IPS-18c (cell line): ENCODE results near the gene SPHK1.
"Not testable (repeated sequence)": the region's sequence is repeated elsewhere in the genome, so short reads cannot be mapped to it uniquely, and the experiment has no call there.

Experiments
- H3K4me3 ChIP-seq: 2 replicates; pipeline ENCODE4 v1.7.0; 2013; ENCODE audit warnings: low read depth, mild to moderate bottlenecking, low read length, moderate library complexity; ENCODE audit not compliant: insufficient read depth
- H3K9me3 ChIP-seq: one replicate; pipeline ENCODE4 v1.6.1; 2013; ENCODE audit warnings: mild to moderate bottlenecking, low read length, moderate library complexity; ENCODE audit not compliant: control insufficient read depth, insufficient read depth

The SPHK1 gene

DNA sequence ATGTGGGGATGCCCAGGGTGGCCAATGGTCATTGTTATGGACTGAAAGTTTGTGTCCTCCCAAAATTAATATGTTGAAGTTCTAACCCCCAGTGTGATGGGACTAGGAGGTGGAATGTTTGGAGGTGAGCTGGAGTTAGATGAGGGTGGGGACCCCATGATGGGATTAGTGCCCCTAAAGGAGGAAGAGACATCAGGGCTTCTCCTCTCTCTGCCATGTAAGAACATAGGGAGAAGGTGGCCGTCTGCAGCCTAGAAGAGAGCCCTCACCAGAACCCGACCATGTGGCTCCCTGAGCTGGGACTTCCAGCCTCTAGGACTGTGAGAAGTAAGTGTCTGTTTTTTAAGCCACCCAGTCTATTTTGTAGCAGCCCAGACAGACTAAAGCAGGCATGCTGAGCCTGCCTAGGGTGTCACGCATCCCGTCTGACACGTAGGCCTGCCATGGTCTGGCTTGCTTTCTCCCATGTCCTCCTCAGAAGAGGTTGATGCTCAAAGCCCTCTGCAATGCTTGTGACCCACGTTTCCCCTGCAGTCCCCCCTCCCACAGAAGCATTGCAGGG, 26.7 kb upstream of the SPHK1 start:
- Histone ChIP-seq H3K9me3 (no peaks in the 10 kb centered on the region), H3K4me3 (no peak overlapping the region)

DNA sequence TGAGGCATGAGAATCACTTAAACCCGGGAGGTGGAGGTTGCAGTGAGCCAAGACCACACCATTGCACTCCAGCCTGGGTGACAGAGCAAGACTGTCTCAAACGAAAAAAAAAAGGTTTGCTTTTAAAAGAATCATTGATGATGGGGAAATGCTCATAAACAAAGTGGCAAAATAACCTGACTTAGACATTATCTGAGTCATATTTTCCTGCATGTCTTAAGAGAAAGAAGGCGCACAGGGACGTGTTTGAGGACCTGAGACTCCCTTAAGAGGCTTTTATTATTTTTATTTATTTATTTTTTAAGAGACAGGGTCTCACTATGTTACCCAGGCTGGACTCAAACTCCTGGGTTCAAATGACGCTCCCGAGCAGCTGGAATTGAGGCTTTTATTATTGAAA, 25.0 kb upstream of the SPHK1 start:
- no peak overlapping the region for H3K4me3 ChIP-seq

DNA sequence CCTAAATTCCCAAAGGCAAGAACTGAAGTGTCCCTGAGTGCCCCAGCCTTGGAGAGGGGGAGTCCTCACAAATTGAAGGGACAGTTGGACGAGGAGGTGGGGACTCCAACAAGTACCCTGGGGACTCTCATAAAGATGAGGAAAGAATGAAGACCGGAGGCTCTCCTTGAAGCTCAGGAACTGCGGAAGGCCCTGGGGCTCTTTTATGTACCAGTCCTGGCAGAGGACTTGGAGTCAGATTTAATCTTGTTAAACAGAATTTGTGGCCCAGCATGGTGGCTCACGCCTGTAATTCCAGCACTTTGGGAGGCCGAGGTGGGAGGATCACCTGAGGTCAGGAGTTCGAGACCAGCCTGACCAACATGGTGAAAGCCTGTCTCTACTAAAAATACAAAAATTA, 24.6 kb upstream of the SPHK1 start:
- H3K9me3 ChIP-seq, H3K4me3 ChIP-seq: not testable (repeated sequence)

More for the DNA sequence above, 25.0 kb upstream of the SPHK1 start:
- no peaks in the 10 kb centered on the region for H3K9me3 ChIP-seq

DNA sequence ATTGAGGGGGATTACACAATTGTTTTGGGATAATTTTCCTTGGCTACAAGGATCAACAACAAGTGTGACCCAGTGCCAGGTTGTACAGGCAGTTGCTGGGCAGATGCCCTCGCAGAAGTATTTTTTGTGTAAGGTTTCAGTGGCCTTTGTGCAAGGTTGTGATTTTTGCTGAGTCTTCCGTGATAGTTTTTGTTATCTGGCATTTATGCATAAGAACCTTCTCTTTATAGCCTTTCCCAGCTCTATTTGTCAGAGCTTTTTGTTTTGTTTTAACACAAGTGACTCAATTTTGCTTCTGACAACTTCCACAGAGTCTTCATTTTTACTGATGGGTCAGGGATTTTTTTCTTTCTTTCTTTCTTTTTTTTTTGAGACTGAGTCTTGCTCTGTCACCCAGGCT, 23.9 kb upstream of the SPHK1 start:
- H3K9me3 ChIP-seq = no peaks in the 10 kb centered on the region
- H3K4me3 ChIP-seq = no peak overlapping the region

DNA sequence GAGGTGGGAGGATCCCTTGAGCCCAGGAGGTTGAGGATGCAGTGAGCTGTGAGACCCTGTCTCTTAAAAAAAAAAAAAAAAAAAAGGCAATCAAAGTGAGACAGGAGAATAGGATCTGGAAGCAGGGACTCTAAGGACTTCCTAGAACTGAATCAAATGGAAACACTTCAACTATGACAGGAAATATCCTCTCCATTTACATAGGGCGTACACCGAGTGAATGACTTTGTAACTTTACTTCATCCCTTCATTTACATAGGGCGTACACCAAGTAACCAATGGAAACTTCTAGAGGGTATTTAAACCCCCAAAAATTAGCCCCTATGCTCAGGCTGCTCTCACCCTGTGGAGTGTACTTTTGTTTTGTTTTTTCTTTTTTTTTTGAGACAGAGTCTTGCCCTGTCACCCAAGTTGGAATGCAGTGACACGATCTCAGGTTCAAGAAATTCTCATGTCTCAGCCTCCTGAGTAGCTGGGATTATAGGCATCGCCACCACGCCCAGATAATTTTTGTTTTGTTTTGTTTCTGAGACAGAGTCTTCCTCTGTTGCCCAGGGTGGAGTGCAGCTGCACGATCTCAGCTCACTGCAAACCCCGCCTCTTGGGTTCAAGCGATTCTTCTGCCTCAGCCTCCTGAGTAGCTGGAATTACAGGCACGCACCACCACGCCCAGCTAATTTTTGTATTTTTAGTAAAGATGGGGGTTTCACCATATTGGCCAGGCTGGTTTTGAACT, 21.1 kb upstream of the SPHK1 start:
- H3K4me3 ChIP-seq = no peak overlapping the region
- H3K9me3 ChIP-seq = no peaks in the 10 kb centered on the region

DNA sequence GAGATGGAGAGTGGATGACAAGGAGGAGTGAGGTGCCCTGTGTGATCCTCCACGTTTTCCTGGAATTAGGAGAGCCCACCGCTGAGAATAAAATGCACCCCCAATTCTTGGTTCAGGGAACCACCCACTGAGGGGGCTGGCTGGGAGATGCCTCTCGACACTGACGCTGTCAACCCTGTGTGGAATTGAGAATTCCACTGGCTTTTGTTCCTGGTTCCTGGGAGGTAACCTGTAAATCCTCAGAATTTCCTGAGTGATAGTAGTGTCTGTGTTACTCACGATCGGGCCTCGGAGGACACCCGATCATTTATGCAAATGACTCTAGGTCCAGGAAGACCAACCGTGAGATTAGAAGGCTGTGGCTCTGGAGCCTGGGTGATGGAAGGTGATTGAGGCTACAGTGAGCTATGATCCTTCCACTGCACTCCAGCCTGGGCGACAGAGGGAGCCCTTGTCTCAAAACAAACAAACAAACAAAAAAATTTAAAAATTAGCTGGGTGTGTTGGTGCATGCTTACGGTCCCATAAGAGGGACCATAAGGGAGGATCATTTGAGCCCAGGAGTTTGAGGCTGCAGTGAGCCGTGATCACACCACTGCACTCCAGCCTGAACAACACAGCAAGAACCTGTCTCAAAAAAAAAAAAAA, 19.0 kb upstream of the SPHK1 start:
- Histone ChIP-seq H3K4me3 (no peak overlapping the region), H3K9me3 (no peaks in the 10 kb centered on the region)

DNA sequence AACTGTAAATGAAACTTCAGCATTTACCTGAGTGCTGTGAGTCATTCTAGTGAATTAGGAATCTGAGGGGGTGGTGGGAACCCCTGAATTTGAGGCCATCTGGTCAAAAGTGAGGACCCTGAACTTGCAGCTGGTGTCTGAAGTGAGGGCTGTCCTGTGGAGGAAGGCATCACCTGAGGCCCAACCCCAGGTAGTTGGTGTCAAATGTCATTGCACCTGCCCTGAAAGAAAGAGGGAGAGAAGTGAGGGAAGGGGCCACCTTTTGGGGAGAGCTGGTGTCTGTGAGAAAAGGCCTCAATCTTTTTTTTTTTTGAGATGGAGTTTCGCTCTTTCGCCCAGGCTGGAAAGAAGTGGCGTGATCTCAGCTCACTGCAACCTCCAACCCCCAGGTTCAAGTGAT, 18.2 kb upstream of the SPHK1 start:
- H3K4me3 ChIP-seq = no peak overlapping the region
- H3K9me3 ChIP-seq = no peaks in the 10 kb centered on the region

DNA sequence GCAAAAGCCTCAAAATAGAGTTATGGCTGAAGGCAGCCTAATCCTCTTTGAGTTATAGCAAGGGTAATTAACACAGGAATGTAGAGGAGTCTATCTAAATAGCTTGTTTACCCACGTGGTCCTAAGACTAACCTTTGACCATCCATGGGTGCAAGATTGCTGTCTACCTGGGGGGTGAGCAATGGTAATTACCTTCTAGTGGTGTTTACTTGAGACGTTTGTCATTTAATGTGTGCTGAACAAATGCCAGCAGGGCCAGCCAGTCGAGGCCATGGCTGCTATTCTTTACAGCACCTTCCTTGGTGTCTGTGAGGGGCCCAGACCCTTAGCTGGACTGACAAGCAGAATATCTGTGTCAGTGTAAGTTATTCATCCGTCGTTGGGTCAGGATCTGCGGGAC, 16.8 kb upstream of the SPHK1 start:
- H3K9me3 ChIP-seq = no peaks in the 10 kb centered on the region

DNA sequence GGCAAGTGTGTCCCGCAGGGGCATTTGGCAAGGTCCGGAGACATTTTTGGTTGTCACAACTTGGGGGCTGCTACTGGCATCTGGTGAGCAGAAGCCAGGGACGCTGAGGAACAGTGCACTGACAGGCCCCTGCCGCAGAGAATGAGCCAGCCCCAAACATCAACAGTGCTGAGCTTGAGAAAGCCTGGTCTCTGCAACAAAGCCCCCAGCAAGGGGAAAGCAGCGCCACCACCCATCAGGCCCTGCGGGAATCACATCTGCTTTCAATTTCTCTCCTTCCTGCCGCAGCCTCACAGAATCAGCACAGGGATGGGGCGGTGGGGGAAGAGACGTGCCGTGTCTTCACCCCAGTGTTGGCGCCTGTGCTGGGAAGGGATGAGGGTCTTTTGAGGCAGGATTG, 15.9 kb upstream of the SPHK1 start:
- no peaks in the 10 kb centered on the region for H3K9me3 ChIP-seq
- no peak overlapping the region for H3K4me3 ChIP-seq

More for the DNA sequence above, 16.8 kb upstream of the SPHK1 start:
- no peak overlapping the region for H3K4me3 ChIP-seq

DNA sequence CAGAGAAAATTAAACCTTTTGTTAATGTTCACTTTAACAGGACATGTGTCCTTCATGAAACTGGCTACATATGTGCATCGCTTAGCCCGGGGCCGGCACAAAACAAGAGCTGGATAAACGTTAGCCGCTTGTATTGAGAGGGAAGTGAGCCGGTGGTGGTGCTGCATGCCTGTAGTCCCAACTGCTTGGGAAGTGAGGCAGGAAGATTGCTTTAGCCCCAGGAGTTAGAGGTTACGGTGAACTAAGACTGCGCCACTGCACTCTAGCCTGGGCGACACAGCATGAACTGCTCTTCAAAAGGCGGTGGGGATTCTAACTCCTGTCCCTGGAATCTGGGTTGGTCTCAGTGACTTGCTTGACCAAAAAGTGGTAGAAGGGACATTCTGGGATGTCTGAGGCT, 15.0 kb upstream of the SPHK1 start:
- H3K4me3 ChIP-seq = no peak overlapping the region
- no peaks in the 10 kb centered on the region for H3K9me3 ChIP-seq

DNA sequence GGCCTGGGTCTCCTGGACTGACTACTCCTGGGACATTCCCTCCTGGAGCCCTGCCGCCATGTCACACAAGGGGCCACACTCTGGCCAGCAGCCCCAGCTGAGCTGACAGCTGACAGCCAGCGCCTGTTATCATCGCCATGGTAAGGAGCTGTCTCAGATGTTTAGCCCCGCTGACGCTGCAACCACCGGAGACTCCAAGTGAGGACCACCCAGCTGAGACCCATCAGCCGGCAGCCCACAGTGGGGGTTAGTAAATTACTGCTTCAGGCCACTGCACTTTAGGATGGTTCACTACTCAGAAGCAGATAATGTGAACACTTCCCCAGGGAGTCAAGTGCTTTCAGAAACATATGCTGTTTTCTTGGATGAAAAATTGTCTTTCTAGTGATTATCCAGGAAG, 14.6 kb upstream of the SPHK1 start:
- Histone ChIP-seq H3K4me3 (no peak overlapping the region), H3K9me3 (no peaks in the 10 kb centered on the region)

DNA sequence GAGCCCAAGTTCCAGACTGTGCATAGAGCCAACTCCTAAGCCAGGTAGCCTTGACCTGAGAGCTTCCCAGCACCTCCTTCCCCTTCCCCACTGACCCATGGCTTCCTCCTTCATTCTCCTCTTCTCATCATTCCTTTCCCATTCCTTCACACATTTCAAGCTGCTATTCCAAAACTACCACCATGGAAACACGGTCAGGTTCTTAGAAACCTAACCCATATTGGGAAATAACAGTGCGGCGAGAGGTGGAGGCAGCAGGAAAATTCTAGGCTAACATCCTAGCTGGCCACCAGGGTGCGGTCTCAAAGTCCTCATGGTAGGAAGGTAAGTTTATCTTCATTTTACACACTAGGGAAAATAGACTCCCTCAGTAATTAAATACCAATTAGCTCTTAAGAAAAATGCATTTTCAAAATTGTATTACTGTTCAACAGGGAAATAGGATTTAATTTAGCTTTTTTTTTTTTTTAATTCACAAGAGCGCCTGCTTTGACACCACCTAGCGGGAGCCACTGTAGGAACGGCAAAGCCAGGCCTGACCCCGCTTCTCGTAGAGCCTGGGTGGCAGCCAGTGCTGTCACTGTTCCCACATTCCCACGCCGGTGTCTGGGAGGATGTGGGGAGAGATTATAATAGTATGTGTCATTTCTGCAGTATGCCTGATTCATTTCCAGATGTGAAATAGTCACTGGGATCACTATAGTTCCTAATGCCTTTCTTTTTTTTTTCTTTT, 14.0 kb upstream of the SPHK1 start:
- Histone ChIP-seq H3K9me3 (no peaks in the 10 kb centered on the region), H3K4me3 (no peak overlapping the region)

DNA sequence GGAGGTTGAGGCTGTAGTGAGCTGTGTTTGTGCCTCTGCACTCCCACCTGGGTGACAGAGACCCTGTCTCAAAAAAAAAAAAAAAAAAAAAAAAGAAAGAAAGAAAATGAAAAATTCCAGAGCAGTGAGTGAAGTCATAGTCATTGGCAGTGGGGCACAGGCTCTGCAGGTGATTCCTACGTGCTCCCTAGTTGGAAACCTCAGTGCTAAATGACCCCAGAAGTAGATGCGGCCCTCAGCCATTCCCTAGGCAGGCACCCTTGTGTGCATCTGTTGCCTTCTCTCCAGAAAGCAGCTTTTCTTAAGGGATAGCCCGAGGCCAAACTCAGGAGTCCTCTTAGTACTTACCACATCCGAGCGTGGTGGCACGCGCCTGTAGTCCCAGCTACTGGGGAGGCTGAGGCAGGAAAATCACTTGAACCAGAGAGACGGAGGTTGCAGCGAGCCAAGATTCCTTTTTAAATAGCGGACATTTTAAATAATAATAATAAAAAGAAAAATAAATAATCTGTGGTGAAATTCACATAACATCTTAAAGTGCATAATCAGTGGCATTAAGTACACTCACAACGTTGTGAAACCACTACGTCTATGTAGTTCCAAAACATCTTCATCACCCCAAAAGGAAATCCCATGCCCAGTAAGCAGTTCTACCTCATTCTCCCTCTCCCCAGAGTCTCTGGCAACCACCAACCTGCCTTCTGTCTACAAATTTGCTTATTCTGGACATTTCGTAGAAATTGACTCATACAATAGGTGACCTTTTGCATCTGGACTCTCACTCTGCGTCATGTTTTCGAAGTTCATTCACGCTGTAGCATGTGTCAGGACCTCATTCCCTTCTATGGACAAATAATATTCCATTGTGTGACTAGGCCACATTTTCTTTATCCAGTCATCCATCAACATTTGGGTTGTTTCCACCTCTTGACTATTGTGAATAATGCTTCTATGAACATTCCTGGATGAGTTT, 12.5 kb upstream of the SPHK1 start:
- no peak overlapping the region for H3K4me3 ChIP-seq
- H3K9me3 ChIP-seq = no peaks in the 10 kb centered on the region

DNA sequence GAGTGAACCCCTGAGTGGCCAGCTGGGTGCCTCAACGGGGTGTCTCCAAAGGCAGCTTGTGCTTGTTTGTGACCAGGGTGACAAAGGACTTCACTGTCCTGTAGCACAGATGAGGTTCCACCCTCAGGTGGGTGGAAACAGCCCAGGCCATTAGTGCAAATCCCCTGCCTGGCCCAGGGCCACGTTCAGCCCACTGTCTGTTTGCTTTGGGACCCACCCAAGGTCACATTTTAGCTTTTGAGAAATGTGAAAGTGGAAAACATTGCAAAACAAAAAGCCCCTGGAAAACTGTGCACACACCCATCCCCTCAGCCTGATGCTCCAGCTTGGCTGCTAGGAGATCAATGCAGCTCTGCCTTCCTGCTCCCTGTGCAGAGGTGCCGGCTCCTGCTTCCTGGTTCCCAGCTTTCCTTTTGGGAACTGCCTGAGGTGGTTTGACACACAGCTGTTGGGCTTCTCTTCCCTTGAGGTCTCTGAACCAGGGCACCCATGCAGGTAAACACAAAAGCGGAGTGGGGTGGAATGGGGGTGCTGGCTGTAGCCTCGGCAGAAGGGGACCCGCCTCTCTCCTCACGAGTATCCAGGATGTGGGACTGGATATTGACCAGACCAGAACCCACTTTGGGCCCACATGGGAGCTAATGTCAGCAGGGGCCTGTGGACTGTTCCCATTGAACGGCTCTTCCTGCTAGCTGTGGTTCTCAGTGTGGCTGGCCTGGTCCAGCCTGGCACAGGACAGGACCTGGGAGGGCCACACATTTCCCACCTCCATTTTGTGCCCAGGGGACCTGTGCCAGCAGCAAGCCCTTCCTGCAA, 7.9 kb upstream of the SPHK1 start:
- no peak overlapping the region for H3K4me3 ChIP-seq

DNA sequence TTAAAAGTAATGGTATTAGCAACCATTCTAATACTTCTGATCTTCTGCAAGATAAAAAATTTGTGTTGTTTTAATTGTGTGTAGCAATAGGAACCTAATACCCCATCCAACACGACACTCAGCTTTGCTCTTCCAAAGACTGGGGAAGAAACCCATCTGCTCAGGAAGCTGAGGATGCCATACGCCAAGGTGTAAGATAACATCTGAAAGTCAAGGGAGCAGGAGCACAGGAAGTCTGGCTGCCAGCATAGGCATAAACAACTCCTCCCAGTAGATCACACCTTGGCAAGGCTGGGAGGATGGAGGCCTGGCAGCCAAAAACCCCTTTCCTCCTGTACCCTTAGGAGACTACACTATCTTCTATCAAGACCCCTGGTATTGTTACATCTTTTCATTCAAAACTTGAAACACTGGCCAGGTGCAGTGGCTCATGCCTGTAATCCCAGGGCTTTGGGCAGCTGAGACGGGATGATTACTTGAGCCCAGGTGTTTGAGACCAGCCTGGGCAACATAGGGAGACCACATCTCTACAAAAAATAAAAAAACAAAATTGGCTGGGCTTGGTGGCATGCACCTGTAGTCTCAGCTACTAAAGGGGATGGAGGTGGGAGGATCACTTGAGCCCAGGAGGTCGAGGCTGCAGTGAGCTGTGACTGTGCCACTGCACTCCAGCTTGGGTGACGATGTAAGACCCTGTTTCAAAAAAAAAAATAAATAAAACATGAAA, 5.7 kb upstream of the SPHK1 start:
- no peak overlapping the region for H3K4me3 ChIP-seq
- no peaks in the 10 kb centered on the region for H3K9me3 ChIP-seq

More for the DNA sequence above, 7.9 kb upstream of the SPHK1 start:
- H3K9me3 ChIP-seq = no peaks in the 10 kb centered on the region

DNA sequence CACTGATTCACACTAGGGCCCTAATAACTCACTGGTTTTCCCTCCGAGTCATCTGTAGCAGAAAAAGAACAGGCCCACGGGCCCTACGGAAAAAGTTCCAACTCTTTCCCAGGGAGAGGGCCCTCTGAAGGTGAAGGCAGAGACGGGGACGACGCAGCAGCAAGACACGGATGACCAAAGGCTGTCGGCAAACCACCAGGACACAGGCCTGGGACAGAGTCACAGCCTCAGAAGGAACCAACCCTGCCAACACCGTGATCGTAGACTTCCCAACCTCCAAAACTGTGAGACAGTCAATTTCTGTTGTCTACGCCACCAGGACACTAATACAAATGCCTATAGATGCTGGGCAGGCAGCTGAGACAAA, 5.2 kb upstream of the SPHK1 start:
- Histone ChIP-seq H3K9me3 (no peaks in the 10 kb centered on the region), H3K4me3 (no peak overlapping the region)
